Loucy (cell line): ENCODE data around the gene CTDSPL.

Experiments
- CTCF ChIP-seq: fragments of 200-600 bp; sonication (generic); conservative IDR thresholded peaks from 2 replicates; pipeline ENCODE4 v1.5.1; 2014; ENCODE audit warnings: mild to moderate bottlenecking, antibody characterized with exemption, low read length
- EZH2phosphoT487 ChIP-seq: fragments of 200-600 bp; IDR thresholded peaks from 2 replicates; pipeline ENCODE4 v1.6.1; 2018; ENCODE audit warnings: antibody characterized with exemption, mild to moderate bottlenecking, moderate library complexity, borderline replicate concordance

- TF ChIP-seq CTCF (no peak), EZH2phosphoT487 (no peak)
These were observed 41.4 kb upstream of the CTDSPL start for GRCh38 chr3:37820286-37820685.
